ENCODE measurements around the gene BLVRB.
"Not testable (repeated sequence)": the region's sequence is repeated elsewhere in the genome, so short reads cannot be mapped to it uniquely, and the experiment has no call there.

BLVRB gene

GRCh38 chr19:40475878-40476644 lies 10.5 kb upstream of the BLVRB start:
- DNase-seq = not testable (repeated sequence)

DNA sequence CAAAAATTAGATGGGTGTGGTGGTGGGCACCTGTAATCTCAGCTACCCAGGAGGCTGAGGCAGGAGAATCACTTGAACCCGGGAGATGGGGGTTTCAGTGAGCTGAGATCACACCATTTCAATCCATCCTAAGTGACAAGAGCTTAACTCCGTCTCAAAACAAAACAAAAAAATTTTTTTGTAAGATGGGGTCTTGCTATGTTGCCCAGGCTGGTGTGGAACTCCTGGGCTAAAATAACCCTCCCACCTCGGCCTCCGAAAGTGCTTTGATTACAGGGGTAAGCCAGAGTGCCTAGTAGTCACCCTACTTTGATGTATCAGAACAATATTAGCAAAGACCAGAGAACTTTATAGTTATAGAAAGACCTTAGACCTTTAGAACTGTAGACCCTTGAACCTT lies 9.2 kb upstream of the BLVRB start:
- no peak for DNase-seq

DNA sequence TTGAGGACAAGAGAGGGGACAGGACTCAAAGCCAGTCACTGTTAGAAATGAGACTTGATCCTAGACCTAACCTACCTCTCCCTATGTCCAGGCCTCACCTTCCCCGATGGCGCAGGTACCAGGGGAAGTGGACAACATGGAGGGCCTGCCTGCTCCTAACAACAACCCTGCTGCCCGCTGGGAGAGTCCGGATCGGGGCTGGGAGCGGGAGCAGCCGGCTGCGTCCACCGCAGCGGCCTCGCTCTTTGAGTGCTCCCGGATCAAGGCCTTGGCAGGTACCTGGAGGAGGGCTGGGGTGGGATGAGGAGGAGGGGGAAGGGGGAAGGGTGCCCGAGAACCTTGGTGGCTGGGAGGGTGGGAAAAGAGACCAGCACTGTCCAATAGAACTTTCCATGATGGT lies 7.0 kb upstream of the BLVRB start:
- no peak for DNase-seq

GRCh38 chr19:40471111-40471510 lies 5.6 kb upstream of the BLVRB start:
- DNase-seq = no peak

DNA sequence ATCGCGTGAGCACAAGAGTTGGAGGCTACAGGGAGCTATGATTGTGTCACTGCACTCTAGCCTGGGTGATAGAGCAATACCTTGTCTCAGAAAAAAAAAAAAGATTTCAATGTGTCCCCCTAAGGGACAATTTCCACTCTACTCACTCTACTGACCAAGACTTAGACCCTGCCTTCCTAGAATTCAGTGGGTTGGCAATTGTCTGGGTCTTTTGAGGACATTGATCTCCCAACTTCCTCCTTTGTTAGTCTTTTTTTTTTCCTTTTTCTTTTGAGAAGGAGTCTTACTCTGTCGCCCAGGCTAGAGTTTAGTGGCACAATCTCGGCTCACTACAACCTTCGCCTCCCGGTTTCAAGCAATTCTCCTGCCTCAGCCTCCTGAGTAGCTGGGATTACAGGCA lies 3.5 kb upstream of the BLVRB start:
- DNase-seq = no peak

DNA sequence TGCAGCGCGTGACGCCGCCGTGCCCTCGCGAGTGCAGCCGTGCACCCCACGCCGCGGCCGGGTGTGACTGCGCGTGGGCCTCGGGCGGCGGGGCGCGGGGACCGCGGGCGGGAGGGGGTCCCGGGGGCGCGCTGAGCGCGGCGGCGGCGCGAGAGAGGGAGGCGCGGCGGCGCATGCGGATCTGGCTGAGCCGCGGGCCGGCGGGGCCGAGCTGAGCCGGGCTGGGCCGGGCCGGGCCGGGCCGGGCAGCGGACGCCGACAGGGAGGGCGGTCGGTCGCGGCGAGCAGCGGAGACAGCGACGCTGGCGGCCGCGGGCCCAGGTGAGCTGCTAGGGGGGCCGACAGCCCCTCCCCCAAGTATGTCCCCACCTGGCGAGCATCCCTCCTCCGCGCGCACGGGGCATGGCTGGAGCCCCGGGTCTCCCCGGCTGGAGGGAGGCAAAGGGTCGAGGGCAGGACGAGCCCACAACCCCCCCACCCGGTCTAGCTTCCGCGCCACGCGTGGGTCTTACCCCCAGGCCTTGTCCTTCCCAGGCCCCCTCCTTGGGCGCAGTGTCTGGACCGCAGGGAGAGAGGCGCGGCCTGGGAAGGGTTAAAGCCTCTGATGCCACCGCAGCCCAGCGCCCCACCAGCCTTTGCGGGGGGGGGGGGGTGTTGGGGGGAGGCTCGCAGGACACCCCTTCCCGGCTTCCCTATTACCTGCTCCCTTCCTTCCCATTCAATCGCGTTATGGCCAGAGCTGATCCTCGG lies 1.6 kb upstream of the BLVRB start, which contains the start of gene SPTBN4:
TSS of gene SPTBN4 (plus strand) at position 17 of the 750 bp plus-strand sequence. CDS start 5,621 bp downstream, outside the sequence.
- no peak for DNase-seq

DNA sequence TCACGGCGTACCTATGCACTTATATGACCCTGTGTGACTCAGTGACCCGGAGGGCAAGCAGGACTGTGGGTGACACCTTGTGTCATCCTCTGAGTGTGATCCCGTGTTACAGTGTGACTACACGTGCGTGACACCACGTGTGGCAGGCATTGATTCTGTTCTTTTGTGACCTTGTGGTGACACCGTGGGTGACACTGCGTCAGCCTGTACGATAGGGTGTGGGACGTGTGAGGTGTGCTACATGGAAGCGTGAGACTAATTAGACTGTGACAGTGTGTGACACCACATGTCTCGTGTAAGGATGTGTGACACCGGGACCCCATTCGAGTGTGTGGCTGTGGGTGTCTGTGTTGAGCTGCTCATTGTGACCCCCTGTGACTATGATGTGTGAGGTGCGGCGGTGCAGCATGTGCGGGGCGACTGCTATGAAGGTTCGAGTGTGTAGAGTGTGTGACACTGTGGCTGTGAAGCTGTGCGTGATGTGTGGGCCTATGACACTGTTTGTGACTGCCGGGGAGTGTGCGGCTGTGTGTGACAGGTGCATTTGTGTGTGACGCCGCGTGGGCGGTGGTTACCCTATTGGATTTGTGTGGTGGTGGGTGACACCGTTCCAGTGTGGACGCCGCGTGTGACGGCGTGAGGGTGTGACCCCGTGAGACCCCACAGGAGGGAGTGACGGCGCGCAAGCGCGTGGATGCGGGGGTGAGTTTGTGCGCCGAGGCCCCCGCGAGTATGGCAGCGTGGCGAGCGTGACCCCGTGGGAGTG lies 857 bp upstream of the BLVRB start:
- DNase-seq = no peak

GRCh38 chr19:40465025-40465556 lies 454 bp downstream of the BLVRB start:
- no peak for DNase-seq

- no peak for DNase-seq
These were observed 1.2 kb downstream of the BLVRB start for GRCh38 chr19:40464059-40465024.

DNA sequence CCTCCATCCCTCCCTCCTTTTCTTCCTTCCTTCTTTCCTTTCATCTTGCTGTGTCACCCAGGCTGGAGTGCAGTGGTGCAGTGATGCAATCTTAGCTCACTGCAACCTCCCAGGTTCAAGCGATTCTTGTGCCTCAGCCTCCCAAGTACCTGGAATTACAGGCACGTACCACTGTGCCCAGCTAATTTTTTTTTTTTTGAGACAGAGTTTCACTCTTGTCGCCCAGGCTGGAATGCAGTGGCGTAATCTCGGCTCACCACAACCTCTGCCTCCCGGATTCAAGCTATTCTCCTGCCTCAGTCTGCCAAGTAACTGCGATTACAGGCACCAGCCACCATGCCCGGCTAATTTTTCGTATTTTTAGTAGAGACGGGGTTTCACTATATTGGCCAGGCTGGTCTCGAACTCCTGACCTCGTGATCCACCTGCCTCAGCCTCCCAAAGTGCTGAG lies 1.9 kb downstream of the BLVRB start:
- not testable (repeated sequence) for DNase-seq

GRCh38 chr19:40461669-40462221 lies 3.8 kb downstream of the BLVRB start:
- DNase-seq = no peak

DNA sequence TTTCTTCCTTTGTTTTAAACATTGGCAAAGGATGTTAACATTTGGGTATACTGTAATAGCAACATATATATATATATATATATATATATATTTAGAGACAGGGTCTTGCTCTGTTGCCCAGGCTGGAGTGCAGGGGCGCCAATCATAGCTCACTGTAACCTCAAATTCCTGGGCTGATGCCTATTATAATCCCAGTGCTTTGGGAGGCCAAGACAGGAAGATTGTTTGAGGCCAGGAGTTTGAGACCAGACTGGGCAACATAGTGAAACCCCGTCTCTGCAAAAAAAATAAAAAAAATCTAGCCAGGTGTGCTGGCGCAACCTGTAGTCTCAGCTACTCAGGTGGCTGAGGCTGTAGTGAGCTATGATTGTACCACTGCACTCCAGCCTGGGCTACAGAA lies 5.4 kb downstream of the BLVRB start:
- DNase-seq = no peak

DNA sequence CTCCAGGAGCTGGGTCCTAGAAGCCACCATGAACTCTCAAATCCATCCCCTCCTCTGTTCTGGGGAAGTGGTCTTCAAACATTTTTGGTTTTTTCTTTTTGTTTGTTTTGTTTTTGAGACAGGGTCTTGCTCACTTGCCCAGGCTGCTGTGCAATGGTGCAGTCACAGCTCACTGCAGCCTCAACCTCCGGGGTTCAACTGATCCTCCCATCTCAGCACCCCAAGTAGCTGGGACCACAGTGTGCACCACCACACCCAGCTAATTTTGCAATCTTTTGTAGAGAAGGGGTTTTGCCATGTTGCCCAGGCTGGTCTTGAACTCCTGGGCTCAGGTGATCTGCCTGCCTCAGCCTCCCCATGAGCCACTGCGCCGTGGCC lies 7.0 kb downstream of the BLVRB start:
- DNase-seq = no peak

- DNase-seq = no peak
These were observed 7.5 kb downstream of the BLVRB start for GRCh38 chr19:40457953-40458596.

GRCh38 chr19:40457048-40457447 lies 8.5 kb downstream of the BLVRB start:
- DNase-seq = no peak

DNA sequence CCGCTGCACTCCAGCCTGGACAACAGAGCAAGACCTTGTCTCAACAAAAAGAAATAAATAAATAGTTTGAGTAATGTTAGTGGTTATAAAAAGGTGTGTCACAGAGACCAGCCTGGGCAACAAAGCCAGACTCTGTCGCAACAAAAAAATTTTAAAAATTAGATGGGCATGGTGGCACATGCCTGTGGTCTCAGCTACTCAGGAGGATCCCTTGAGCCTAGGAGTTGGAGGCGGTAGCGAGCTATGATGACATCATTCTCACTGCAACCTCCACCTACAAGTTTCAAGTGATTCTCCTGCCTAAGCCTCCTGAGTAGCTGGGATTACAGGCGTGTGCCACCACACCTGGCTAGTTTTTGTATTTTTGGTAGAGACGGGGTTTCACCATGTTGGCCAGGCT lies 11.6 kb downstream of the BLVRB start:
- not testable (repeated sequence) for DNase-seq

- DNase-seq = no peak
These were observed 12.3 kb downstream of the BLVRB start for GRCh38 chr19:40453151-40453735.

- DNase-seq = no peak
These were observed 13.5 kb downstream of the BLVRB start for GRCh38 chr19:40452016-40452415.

GRCh38 chr19:40450664-40451063 lies 14.9 kb downstream of the BLVRB start:
- no peak for DNase-seq

GRCh38 chr19:40449506-40449905 lies 16.0 kb downstream of the BLVRB start:
- DNase-seq = no peak

Measured in cortex of kidney (tissue), 1 donor.